ENCODE measurements around the gene ABLIM2. TPM values are rescaled to one million over a fixed set of nuclear protein-coding genes. Genes with fewer than 3 reads are reported as not detected.

The ABLIM2 gene
- total and polyA plus RNA-seq, 10 of the 15 experiments (the other 5 are each of a cell fraction or from before 2014, with no cell fraction given), result 0.03 to 0.15 (median 0.05) TPM; not detected in 7

DNA sequence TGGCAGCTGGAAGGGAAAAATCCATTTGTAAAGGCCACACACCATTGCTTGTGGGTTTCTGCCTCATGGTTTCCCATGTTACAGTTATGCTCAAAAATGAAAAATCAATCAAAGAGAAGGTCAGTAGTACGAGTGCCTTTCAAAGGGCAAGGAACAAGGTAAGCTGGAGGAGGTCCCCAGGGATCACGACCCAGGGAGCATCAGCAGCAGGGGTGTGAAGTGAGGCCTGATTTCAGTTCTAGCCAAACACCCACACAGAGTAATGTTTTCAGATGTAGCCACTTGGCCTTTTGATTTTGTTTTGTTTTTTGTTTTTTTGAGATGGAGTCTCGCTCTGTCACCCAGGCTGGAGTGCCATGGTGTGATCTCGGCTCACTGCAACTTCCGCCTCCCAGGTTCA is 149.5 kb downstream of the ABLIM2 start:
- Histone ChIP-seq H3K9me3 (replicated peaks; ENCODE audit: control insufficient read depth, insufficient read depth, low read length) (no peaks in the 10 kb centered on the region), H3K4me2 (ENCODE audit: control insufficient read depth, insufficient read depth) (no peak overlapping the region), H3K4me1 (ENCODE audit: control insufficient read depth, insufficient read depth, low read length) (no peaks in the 10 kb centered on the region), H3K27me3 (replicated peaks in 1 of 2; ENCODE audit: control insufficient read depth in 2 of 2, insufficient read depth in 2 of 2, low read length in 1 of 2) (peaks cover 1 to 3% of the 10 kb centered on the region in 2 experiments; a peak in 3 of 4 replicates), H3K36me3 (ENCODE audit: control insufficient read depth in 2 of 2, insufficient read depth in 2 of 2, low read length in 1 of 2) (no peaks in the 10 kb centered on the region), H3K79me2 (ENCODE audit: control insufficient read depth, insufficient read depth, low read length) (no peaks in the 10 kb centered on the region), H2AFZ (ENCODE audit: control insufficient read depth, low read depth, low read length) (no peak overlapping the region), H3K4me3 (no peak overlapping the region), H3K27ac (ENCODE audit: control insufficient read depth, insufficient read depth) (no peak overlapping the region), H4K20me1 (ENCODE audit: control insufficient read depth, insufficient read depth) (no peaks in the 10 kb centered on the region), H3K9ac (ENCODE audit: control insufficient read depth, insufficient read depth, low read length) (no peak overlapping the region)
- intact Hi-C loops (cut with micrococcal nuclease; ENCODE audit: unreplicated experiment) (no loop called here), in situ Hi-C loops (cut with MboI) (no loop called here)
- WGBS (ENCODE audit: insufficient coverage, insufficient replicate concordance, low lambda C conversion rate, missing lambda C conversion rate), result 47% methylated on average over 5 of the region's 5 CpGs
- ChIA-PET CTCF (no interaction called here), RAD21 (ENCODE audit: unreplicated experiment) (no interaction called here), SMC1A (ENCODE audit: uncharacterized antibody, unreplicated experiment) (interaction anchor here (0.7 kb wide), 1 partner anchor 10 kb away, joined by 4 read pairs; no protein-coding TSS in a partner anchor), POLR2A (no interaction called here)
- BruUV-seq (replicated peaks), result no TSS peak
- no peak for ATAC-seq
- TF ChIP-seq FOXM1 (IDR thresholded peaks at IDR 0.05; ENCODE audit: low read depth, low read length) (no peak), IKZF1 (conservative IDR thresholded peaks at IDR 0.05) (no peak), MEF2B (IDR thresholded peaks at IDR 0.05; ENCODE audit: partially characterized antibody, poor library complexity, severe bottlenecking) (peak; percentile 40)
- FAIRE-seq, result no peak
- DNase-seq (ENCODE audit: low read depth, low spot score), result no peak

DNA sequence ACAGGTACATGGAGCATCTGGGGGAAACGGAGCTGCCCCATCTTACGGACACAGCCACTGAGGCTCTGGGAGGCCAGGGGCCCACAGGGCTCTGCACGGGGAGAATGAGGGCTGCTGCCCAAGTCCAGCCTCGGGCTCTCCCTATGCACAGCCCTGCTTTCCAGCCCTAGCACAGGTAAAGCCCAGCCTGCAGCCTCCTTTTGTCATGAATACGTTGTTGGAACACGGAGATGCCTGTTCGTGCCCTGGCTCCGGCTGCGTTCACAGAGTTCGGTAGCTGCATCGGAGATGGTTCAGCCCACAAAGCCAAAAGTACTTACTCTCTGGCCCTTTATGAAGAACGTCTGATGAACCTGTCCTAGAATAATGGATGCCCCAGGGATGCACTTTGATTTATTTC is 150.2 kb downstream of the ABLIM2 start:
- intact Hi-C loops (cut with micrococcal nuclease; ENCODE audit: unreplicated experiment) (no loop called here), in situ Hi-C loops (cut with MboI) (no loop called here)
- H3K79me2 ChIP-seq (ENCODE audit: control insufficient read depth, insufficient read depth, low read length), result no peaks in the 10 kb centered on the region
- H2AFZ ChIP-seq (ENCODE audit: control insufficient read depth, low read depth, low read length), result no peak overlapping the region
- no peaks in the 10 kb centered on the region for H3K9me3 ChIP-seq (replicated peaks; ENCODE audit: control insufficient read depth, insufficient read depth, low read length)
- FAIRE-seq (no peak), DNase-seq (ENCODE audit: low read depth, low spot score) (no peak), ATAC-seq (no peak)
- H4K20me1 ChIP-seq (ENCODE audit: control insufficient read depth, insufficient read depth), result no peaks in the 10 kb centered on the region
- no peaks in the 10 kb centered on the region for H3K36me3 ChIP-seq (ENCODE audit: control insufficient read depth in 2 of 2, insufficient read depth in 2 of 2, low read length in 1 of 2)
- H3K4me2 ChIP-seq (ENCODE audit: control insufficient read depth, insufficient read depth), result no peak overlapping the region
- TF ChIP-seq, protein P1, sequence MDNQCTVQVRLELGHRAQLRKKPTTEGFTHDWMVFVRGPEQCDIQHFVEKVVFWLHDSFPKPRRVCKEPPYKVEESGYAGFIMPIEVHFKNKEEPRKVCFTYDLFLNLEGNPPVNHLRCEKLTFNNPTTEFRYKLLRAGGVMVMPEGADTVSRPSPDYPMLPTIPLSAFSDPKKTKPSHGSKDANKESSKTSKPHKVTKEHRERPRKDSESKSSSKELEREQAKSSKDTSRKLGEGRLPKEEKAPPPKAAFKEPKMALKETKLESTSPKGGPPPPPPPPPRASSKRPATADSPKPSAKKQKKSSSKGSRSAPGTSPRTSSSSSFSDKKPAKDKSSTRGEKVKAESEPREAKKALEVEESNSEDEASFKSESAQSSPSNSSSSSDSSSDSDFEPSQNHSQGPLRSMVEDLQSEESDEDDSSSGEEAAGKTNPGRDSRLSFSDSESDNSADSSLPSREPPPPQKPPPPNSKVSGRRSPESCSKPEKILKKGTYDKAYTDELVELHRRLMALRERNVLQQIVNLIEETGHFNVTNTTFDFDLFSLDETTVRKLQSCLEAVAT (IDR thresholded peaks at IDR 0.05), result no peak
- TF ChIP-seq BCL11A (IDR thresholded peaks at IDR 0.05; ENCODE audit: low read depth, low read length) (no peak), CHD2 (IDR thresholded peaks at IDR 0.05; ENCODE audit: borderline replicate concordance, low read depth, low read length) (no peak), SREBF1 (IDR thresholded peaks at IDR 0.05; ENCODE audit: low read length) (no peak), RCOR1 (conservative IDR thresholded peaks at IDR 0.05; ENCODE audit: low read depth, low read length) (no peak), POLR2AphosphoS5 (IDR thresholded peaks at IDR 0.05; ENCODE audit: low read length) (no peak), CHD4 (IDR thresholded peaks at IDR 0.05) (no peak), IRF4 (IDR thresholded peaks at IDR 0.05; ENCODE audit: low read depth, low read length) (no peak)
- TF ChIP-seq, protein P2, sequence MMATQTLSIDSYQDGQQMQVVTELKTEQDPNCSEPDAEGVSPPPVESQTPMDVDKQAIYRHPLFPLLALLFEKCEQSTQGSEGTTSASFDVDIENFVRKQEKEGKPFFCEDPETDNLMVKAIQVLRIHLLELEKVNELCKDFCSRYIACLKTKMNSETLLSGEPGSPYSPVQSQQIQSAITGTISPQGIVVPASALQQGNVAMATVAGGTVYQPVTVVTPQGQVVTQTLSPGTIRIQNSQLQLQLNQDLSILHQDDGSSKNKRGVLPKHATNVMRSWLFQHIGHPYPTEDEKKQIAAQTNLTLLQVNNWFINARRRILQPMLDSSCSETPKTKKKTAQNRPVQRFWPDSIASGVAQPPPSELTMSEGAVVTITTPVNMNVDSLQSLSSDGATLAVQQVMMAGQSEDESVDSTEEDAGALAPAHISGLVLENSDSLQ (IDR thresholded peaks at IDR 0.05), result no peak
- ChIA-PET POLR2A (no interaction called here), RAD21 (ENCODE audit: unreplicated experiment) (no interaction called here), CTCF (no interaction called here), SMC1A (ENCODE audit: uncharacterized antibody, unreplicated experiment) (no interaction called here)
- H3K27ac ChIP-seq (ENCODE audit: control insufficient read depth, insufficient read depth), result no peak overlapping the region
- H3K4me1 ChIP-seq (ENCODE audit: control insufficient read depth, insufficient read depth, low read length), result no peaks in the 10 kb centered on the region
- H3K9ac ChIP-seq (ENCODE audit: control insufficient read depth, insufficient read depth, low read length), result no peak overlapping the region
- no peak overlapping the region for H3K4me3 ChIP-seq
- 47% methylated on average over 12 of the region's 12 CpGs for WGBS (ENCODE audit: insufficient coverage, insufficient replicate concordance, low lambda C conversion rate, missing lambda C conversion rate)
- no TSS peak for BruUV-seq (replicated peaks)
- peaks cover 1 to 3% of the 10 kb centered on the region in 2 experiments; a peak in 3 of 4 replicates for H3K27me3 ChIP-seq (replicated peaks in 1 of 2; ENCODE audit: control insufficient read depth in 2 of 2, insufficient read depth in 2 of 2, low read length in 1 of 2)
